ENCODE measurements around the gene ADAMTS14. TPM values are rescaled to one million over a fixed set of nuclear protein-coding genes. Genes with fewer than 3 reads are reported as not detected.

ADAMTS14 gene
- total RNA-seq, 2 experiments from 2014 or later: 0.03 TPM; not detected in 1

GRCh38 chr10:70748305-70748704, 76.0 kb downstream of the ADAMTS14 start:
- TF ChIP-seq EZH2phosphoT487 (IDR thresholded peaks at IDR 0.05; ENCODE audit: borderline replicate concordance, low read depth, low read length): no peak
- no peak for TF ChIP-seq CTCF (conservative IDR thresholded peaks at IDR 0.05; ENCODE audit: low read length)
- no peaks in the 10 kb centered on the region for H3K79me2 ChIP-seq (ENCODE audit: insufficient read depth, low read depth, low read length)
- BruUV-seq (replicated peaks): no TSS peak
- H3K4me2 ChIP-seq (ENCODE audit: low read length): no peak overlapping the region
- no peaks in the 10 kb centered on the region for H3K36me3 ChIP-seq (ENCODE audit: insufficient read depth, low read length)
- H3K4me1 ChIP-seq (ENCODE audit: insufficient read depth, low read length, poor library complexity, severe bottlenecking): no peaks in the 10 kb centered on the region
- H3K4me3 ChIP-seq (ENCODE audit: low read depth, low read length, poor library complexity, severe bottlenecking): no peak overlapping the region
- H3K9me3 ChIP-seq (ENCODE audit: low read length): no peaks in the 10 kb centered on the region
- no peak overlapping the region for H3K27ac ChIP-seq (ENCODE audit: low read depth, low read length, poor library complexity, severe bottlenecking)
- no peak overlapping the region for H2AFZ ChIP-seq (ENCODE audit: low read length)
- CTCF ChIA-PET (ENCODE audit: unreplicated experiment): no interaction called here
- DNase-seq (ENCODE audit: low spot score): no peak
- intact Hi-C loops (cut with micrococcal nuclease; ENCODE audit: unreplicated experiment): no loop called here
- POLR2A ChIA-PET: interaction anchor here (0.6 kb wide), 1 partner anchor 13 kb away, joined by 3 read pairs; no protein-coding TSS in a partner anchor
- H3K9me2 ChIP-seq (ENCODE audit: insufficient read depth, low read length): no peaks in the 10 kb centered on the region
- H4K20me1 ChIP-seq (ENCODE audit: insufficient read depth, low read length): no peaks in the 10 kb centered on the region

- no peaks in the 10 kb centered on the region for H3K36me3 ChIP-seq (ENCODE audit: insufficient read depth, low read length)
- no peaks in the 10 kb centered on the region for H3K4me1 ChIP-seq (ENCODE audit: insufficient read depth, low read length, poor library complexity, severe bottlenecking)
- CTCF ChIA-PET (ENCODE audit: unreplicated experiment): no interaction called here
- DNase-seq (ENCODE audit: low spot score): no peak
- H3K9me3 ChIP-seq (ENCODE audit: low read length): no peaks in the 10 kb centered on the region
- no TSS peak for BruUV-seq (replicated peaks)
- no peaks in the 10 kb centered on the region for H3K9me2 ChIP-seq (ENCODE audit: insufficient read depth, low read length)
- H3K4me3 ChIP-seq (ENCODE audit: low read depth, low read length, poor library complexity, severe bottlenecking): no peak overlapping the region
- intact Hi-C loops (cut with micrococcal nuclease; ENCODE audit: unreplicated experiment): no loop called here
- no peak overlapping the region for H2AFZ ChIP-seq (ENCODE audit: low read length)
- no peak for TF ChIP-seq CTCF (conservative IDR thresholded peaks at IDR 0.05; ENCODE audit: low read length)
- no peak for TF ChIP-seq EZH2phosphoT487 (IDR thresholded peaks at IDR 0.05; ENCODE audit: borderline replicate concordance, low read depth, low read length)
- H3K27ac ChIP-seq (ENCODE audit: low read depth, low read length, poor library complexity, severe bottlenecking): no peak overlapping the region
- POLR2A ChIA-PET: interaction anchor here (0.6 kb wide), 1 partner anchor 13 kb away, joined by 3 read pairs; no protein-coding TSS in a partner anchor
- H4K20me1 ChIP-seq (ENCODE audit: insufficient read depth, low read length): no peaks in the 10 kb centered on the region
- H3K4me2 ChIP-seq (ENCODE audit: low read length): no peak overlapping the region
- H3K79me2 ChIP-seq (ENCODE audit: insufficient read depth, low read depth, low read length): no peaks in the 10 kb centered on the region
Observed at GRCh38 chr10:70748801-70749573, 76.7 kb downstream of the ADAMTS14 start.

GRCh38 chr10:70749756-70750155, 77.5 kb downstream of the ADAMTS14 start:
- ChIA-PET CTCF (ENCODE audit: unreplicated experiment) (interaction anchor here (0.6 kb wide), 1 partner anchor 65 kb away, joined by 3 read pairs; no protein-coding TSS in a partner anchor), POLR2A (no interaction called here)
- Histone ChIP-seq H2AFZ (ENCODE audit: low read length) (no peak overlapping the region), H3K36me3 (ENCODE audit: insufficient read depth, low read length) (no peaks in the 10 kb centered on the region), H3K9me2 (ENCODE audit: insufficient read depth, low read length) (no peaks in the 10 kb centered on the region), H3K4me1 (ENCODE audit: insufficient read depth, low read length, poor library complexity, severe bottlenecking) (no peaks in the 10 kb centered on the region), H3K9me3 (ENCODE audit: low read length) (no peaks in the 10 kb centered on the region), H3K4me3 (ENCODE audit: low read depth, low read length, poor library complexity, severe bottlenecking) (no peak overlapping the region), H4K20me1 (ENCODE audit: insufficient read depth, low read length) (no peaks in the 10 kb centered on the region), H3K79me2 (ENCODE audit: insufficient read depth, low read depth, low read length) (no peaks in the 10 kb centered on the region), H3K27ac (ENCODE audit: low read depth, low read length, poor library complexity, severe bottlenecking) (no peak overlapping the region), H3K4me2 (ENCODE audit: low read length) (no peak overlapping the region)
- BruUV-seq (replicated peaks): no TSS peak
- intact Hi-C loops (cut with micrococcal nuclease; ENCODE audit: unreplicated experiment): loop anchor here (10.0 kb wide), 1 partner anchor 125 kb away; no protein-coding TSS in a partner anchor
- no peak for DNase-seq (ENCODE audit: low spot score)
- TF ChIP-seq CTCF (conservative IDR thresholded peaks at IDR 0.05; ENCODE audit: low read length): no peak
- no peak for TF ChIP-seq EZH2phosphoT487 (IDR thresholded peaks at IDR 0.05; ENCODE audit: borderline replicate concordance, low read depth, low read length)

All from OCI-LY7 (cell line).